Right lobe of liver (tissue), 6 donors: ENCODE results near the gene SLCO3A1. TPM values are rescaled to one million over a fixed set of nuclear protein-coding genes. Genes with fewer than 3 reads are reported as not detected.

Experiments
- ATAC-seq, 4 donors: fragments of 200-7000 bp; cut with Tn5 transposase; one replicate each; pipeline ENCODE4 v1.9.1; 2020; ENCODE audit warnings: mild to moderate bottlenecking in 4 of 4, moderate library complexity in 4 of 4
- DNase-seq, 3 donors: peaks; one replicate each; pipeline ENCODE4 v3.0.0-alpha.2; 2020
- H3K27ac ChIP-seq, 3 donors: fragments of 200-600 bp; one replicate each; pipeline ENCODE4 v1.8.0; 2022
- H3K27me3 ChIP-seq, 2 donors: fragments of 200-600 bp; one replicate each; pipeline ENCODE4 v1.8.0; 2022
- H3K36me3 ChIP-seq, 4 donors: fragments of 200-600 bp; sonication (generic) in 1 of 4; one replicate each; pipeline versions ENCODE4 v1.5.1 to v1.8.0; 2017 to 2022; ENCODE audit warnings: control low read depth in 1 of 4
- H3K4me1 ChIP-seq, 4 donors: fragments of 200-600 bp; sonication (generic) in 1 of 4; one replicate each; pipeline versions ENCODE4 v1.5.1 to v1.8.0; 2017 to 2022; ENCODE audit warnings: control low read depth in 1 of 4
- H3K4me3 ChIP-seq, 3 donors: fragments of 200-600 bp; one replicate each; pipeline ENCODE4 v1.8.0; 2022
- H3K9me3 ChIP-seq, 4 donors: fragments of 200-600 bp; sonication (generic) in 1 of 4; one replicate each; pipeline versions ENCODE4 v1.5.1 to v1.8.0; 2017 to 2022; ENCODE audit warnings: control low read depth in 1 of 4
- POLR2A ChIP-seq: fragments of 450-650 bp; IDR thresholded peaks from one replicate; pipeline ENCODE4 v1.6.1; 2017; ENCODE audit warnings: antibody characterized with exemption, mild to moderate bottlenecking
- WGBS: methylation state at CpG from one replicate; pipeline ENCODE4 v1.1.6; 2018; ENCODE audit warnings: low coverage, low lambda C conversion rate; ENCODE audit not compliant: insufficient coverage; ENCODE audit errors: missing lambda C conversion rate; 5-methylcytosine and 5-hydroxymethylcytosine counted together
- intact Hi-C, 2 donors: fragments of 100-400 bp; cut with DNase I; formaldehyde crosslinking; loops; one replicate each; pipeline versions ENCODE4 v1.11.2 to v1.14.1; 2022
- total RNA-seq, 6 experiments: library from RNA; depleted of rRNA in 2 of 6; stranded (reverse); fragments of >200 nt in 2 of 6; fragmentation: NEBNext Ultra II Directional in 3 of 6; extraction: Animal tissue kit (Norgen Biotek cat#: 25700) in 3 of 6; gene quantifications; one replicate each; pipeline versions ENCODE4 v1.1.0 to v1.2.4, GENCODE V29; 2016 to 2023
- TF ChIP-seq, protein P1 (sequence below), 4 donors: fragments of 200-600 bp in 3 of 4; fragments of 450-650 bp in 1 of 4; IDR thresholded peaks; one replicate each; pipeline versions ENCODE4 v1.5.1 to v1.8.0; 2016 to 2022; ENCODE audit warnings: antibody characterized with exemption in 4 of 4, mild to moderate bottlenecking in 2 of 4
- donor health status: DM: no; HTN: yes; CAD: no.
- donor health status: DM: no; HTN: no; CAD: no.
- donor health status: DM: no; HTN: no; CAD: no.
- donor health status: DM: no; HTN: yes; CAD: no.
- donor health status: DM: no; HTN: yes; CAD: no.

Gene SLCO3A1
- total RNA-seq, 6 experiments from 2014 or later, result 2.4 to 7.7 (median 3.7) TPM

DNA sequence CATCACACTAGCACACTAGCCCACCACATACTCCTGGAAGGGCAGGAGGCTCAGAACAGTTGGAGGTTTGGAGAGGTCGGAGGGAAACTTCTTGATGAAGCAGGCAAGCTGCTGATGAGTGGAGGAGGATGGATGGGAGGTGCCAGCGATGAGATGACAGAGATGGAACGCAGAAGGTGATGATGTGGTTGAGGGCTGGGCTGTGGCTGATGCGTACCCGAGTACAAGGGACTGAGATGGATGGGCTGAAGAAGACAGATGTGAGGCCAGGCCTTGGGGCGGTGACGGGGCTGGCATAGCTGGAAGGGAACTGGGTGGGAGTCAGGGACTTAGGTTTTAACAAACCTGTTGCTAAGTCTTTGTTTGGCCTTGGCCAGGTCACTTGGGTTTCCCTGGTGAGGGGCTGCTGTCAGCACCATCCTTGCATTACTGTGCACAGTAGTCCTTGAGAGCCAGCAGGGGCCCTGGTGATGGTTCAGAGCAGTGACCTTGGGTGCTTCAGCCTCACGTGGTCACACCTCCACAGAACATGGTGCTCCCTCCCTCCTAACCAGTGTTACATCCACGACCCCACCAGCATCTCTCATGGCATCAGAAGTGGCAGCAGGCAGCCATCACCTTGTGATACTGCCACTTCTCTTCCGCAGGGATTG lies 164.5 kb downstream of the SLCO3A1 start:
- Histone ChIP-seq H3K4me1 (no peaks in the 10 kb centered on the region), H3K27me3 (no peaks in the 10 kb centered on the region), H3K4me3 (no peak overlapping the region), H3K9me3 (no peaks in the 10 kb centered on the region), H3K27ac (no peak overlapping the region), H3K36me3 (no peaks in the 10 kb centered on the region)
- 76% methylated on average over 8 of the region's 10 CpGs for WGBS
- ATAC-seq (no peak), DNase-seq (no peak)
- intact Hi-C loops, result no loop called here
- TF ChIP-seq, protein P1, sequence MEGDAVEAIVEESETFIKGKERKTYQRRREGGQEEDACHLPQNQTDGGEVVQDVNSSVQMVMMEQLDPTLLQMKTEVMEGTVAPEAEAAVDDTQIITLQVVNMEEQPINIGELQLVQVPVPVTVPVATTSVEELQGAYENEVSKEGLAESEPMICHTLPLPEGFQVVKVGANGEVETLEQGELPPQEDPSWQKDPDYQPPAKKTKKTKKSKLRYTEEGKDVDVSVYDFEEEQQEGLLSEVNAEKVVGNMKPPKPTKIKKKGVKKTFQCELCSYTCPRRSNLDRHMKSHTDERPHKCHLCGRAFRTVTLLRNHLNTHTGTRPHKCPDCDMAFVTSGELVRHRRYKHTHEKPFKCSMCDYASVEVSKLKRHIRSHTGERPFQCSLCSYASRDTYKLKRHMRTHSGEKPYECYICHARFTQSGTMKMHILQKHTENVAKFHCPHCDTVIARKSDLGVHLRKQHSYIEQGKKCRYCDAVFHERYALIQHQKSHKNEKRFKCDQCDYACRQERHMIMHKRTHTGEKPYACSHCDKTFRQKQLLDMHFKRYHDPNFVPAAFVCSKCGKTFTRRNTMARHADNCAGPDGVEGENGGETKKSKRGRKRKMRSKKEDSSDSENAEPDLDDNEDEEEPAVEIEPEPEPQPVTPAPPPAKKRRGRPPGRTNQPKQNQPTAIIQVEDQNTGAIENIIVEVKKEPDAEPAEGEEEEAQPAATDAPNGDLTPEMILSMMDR (IDR thresholded peaks at IDR 0.05), result no peak

DNA sequence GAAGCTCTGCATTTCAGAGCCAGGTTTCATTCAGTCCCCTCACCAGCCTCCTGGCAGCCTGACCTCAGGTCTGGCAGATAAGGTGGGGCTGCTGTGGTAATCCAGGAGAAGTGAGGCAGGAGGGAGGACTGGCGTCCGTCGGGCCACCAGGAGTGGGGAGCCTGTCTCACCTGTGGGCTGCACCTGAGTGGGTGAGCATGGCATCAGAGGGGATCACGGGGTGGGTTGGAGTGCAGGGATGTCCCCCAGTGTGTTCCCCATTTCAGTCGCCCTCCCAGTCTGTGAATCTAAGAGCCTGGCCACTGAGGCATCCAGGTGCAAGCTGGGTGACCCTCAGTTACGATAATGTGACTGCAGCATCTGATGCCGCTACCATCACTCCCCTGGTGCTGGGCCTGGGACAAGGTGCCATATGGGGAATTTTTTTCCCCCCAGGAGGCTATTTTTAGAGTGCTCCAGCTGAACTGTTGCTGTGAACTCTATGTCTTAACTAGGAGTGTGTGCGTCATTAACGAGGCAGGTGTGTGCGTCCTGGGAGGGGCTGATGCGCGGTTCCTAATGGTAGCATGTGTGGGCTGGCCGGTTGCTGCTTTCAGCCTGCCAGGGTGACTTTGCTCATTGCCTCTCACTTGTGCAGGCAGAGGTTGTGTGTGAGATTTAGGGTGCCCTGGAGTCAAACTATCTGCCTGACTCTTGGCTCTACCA lies 165.2 kb downstream of the SLCO3A1 start:
- no peaks in the 10 kb centered on the region for H3K9me3 ChIP-seq
- no peak overlapping the region for H3K27ac ChIP-seq
- intact Hi-C loops, result no loop called here
- no peak overlapping the region for H3K4me3 ChIP-seq
- H3K36me3 ChIP-seq, result no peaks in the 10 kb centered on the region
- 20% methylated on average over 1 of the region's 13 CpGs for WGBS
- DNase-seq (no peak), ATAC-seq (no peak)
- TF ChIP-seq POLR2A, result no peak
- no peaks in the 10 kb centered on the region for H3K4me1 ChIP-seq
- H3K27me3 ChIP-seq, result no peaks in the 10 kb centered on the region

DNA sequence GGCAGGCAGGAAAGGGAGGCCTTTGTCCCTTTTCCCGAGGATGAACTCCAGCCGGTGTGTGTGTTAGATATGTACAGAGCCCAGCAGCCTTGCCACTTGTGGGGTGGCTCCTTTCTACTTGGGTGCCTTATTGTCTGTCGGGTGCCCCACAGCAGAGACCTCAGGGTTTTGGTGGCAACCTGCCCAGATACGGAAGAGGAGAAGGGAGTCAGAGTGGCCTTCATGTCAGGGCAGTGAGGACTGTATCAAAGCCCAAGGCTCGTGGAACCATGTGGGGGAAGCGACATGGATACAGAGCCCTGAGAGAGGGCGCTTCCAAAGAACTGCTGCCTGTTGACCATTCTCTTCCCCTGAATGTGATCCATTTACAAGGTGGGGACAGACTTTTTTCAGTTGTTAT lies 166.2 kb downstream of the SLCO3A1 start:
- WGBS, result 85% methylated on average over 2 of the region's 7 CpGs
- H3K4me1 ChIP-seq, result no peaks in the 10 kb centered on the region
- intact Hi-C loops, result no loop called here
- no peak overlapping the region for H3K27ac ChIP-seq
- no peaks in the 10 kb centered on the region for H3K9me3 ChIP-seq
- no peaks in the 10 kb centered on the region for H3K27me3 ChIP-seq
- no peaks in the 10 kb centered on the region for H3K36me3 ChIP-seq
- ATAC-seq (no peak), DNase-seq (no peak)
- no peak overlapping the region for H3K4me3 ChIP-seq
- no peak for TF ChIP-seq POLR2A
- TF ChIP-seq, protein P1 (IDR thresholded peaks at IDR 0.05), result no peak

DNA sequence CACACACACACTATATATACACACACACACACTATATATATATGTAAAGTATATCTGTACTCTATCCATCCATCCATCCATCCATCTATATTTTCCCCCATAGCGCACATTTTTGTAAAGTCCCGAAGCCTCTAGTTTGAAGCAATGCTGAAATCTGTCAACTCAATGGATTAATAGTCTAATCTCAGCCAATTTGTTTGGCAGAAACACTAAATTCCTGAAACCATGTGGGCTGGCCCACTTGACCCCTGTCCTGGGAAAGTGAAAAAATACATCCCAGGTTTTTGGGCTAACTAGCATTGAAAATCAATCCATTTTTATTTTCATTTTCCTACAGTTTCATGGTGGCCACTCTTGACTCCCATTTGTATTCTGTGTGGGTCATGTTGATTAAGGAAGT lies 166.7 kb downstream of the SLCO3A1 start:
- WGBS, result 88% methylated on average over 2 of the region's 2 CpGs
- Histone ChIP-seq H3K27ac (no peak overlapping the region), H3K4me1 (no peaks in the 10 kb centered on the region), H3K4me3 (no peak overlapping the region), H3K36me3 (no peaks in the 10 kb centered on the region), H3K9me3 (no peaks in the 10 kb centered on the region), H3K27me3 (no peaks in the 10 kb centered on the region)
- ATAC-seq, result no peak
- DNase-seq, result no peak
- TF ChIP-seq, protein P1 (IDR thresholded peaks at IDR 0.05), result no peak
- no peak for TF ChIP-seq POLR2A
- intact Hi-C loops, result no loop called here

DNA sequence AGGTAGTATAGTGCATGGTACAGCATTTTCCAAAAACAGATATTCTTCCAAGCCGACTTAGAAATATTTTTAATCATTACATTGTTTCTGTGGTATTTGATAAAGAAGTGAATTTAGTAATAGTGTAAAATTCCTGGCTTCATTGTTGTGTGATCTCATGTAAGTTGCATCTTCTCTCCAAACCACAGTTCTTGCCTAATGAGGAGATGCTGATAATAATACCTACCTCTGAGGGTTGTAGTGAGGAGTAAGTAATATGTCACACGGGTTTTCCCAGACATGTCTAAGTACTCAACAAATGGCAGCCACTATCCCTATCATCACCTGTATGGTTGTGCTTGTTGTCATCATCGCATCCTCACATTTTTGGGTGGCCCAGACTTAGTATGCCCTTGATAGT lies 167.3 kb downstream of the SLCO3A1 start:
- Histone ChIP-seq H3K9me3 (no peaks in the 10 kb centered on the region), H3K4me1 (no peaks in the 10 kb centered on the region), H3K36me3 (no peaks in the 10 kb centered on the region), H3K27me3 (no peaks in the 10 kb centered on the region), H3K27ac (no peak overlapping the region), H3K4me3 (no peak overlapping the region)
- TF ChIP-seq POLR2A, result no peak
- TF ChIP-seq, protein P1 (IDR thresholded peaks at IDR 0.05), result no peak
- WGBS, result 57% methylated on average over 2 of the region's 3 CpGs
- intact Hi-C loops, result no loop called here
- ATAC-seq (no peak), DNase-seq (no peak)
